T-helper 1 cell treated with Interleukin-12 subunit alpha and Interleukin-12 subunit beta and Interleukin-4 antibody, amounts not matched to agents 30 μg/mL and 1 μg/mL, for 36 hours (primary cell): Measurements from ENCODE around the gene SLC15A4.

Source experiments
- H3K27ac Mint-ChIP-seq: one replicate; pipeline ENCODE4 v1.8.0; 2021; ENCODE audit warnings: mild to moderate bottlenecking, mixed read lengths
- H3K27me3 Mint-ChIP-seq: one replicate; pipeline ENCODE4 v1.8.0; 2021; ENCODE audit warnings: low read depth, mixed read lengths
- H3K36me3 Mint-ChIP-seq: one replicate; pipeline ENCODE4 v1.8.0; 2021; ENCODE audit warnings: low read depth, mixed read lengths
- H3K4me1 Mint-ChIP-seq: one replicate; pipeline ENCODE4 v1.8.0; 2021; ENCODE audit warnings: low read depth, mixed read lengths
- H3K4me3 Mint-ChIP-seq: one replicate; pipeline ENCODE4 v1.8.0; 2021; ENCODE audit warnings: mild to moderate bottlenecking, moderate library complexity, mixed read lengths
- H3K9me3 Mint-ChIP-seq: one replicate; pipeline ENCODE4 v1.8.0; 2021; ENCODE audit warnings: mixed read lengths

The SLC15A4 gene

GRCh38 chr12:128825835-128826234, 2.1 kb upstream of the SLC15A4 start:
- Mint-ChIP-seq H3K36me3 (peaks cover 13% of the 10 kb centered on the region), H3K27me3 (no peaks in the 10 kb centered on the region), H3K4me3 (no peak overlapping the region), H3K4me1 (peaks cover 42% of the 10 kb centered on the region), H3K27ac (no peak overlapping the region), H3K9me3 (peaks cover 9% of the 10 kb centered on the region)

DNA sequence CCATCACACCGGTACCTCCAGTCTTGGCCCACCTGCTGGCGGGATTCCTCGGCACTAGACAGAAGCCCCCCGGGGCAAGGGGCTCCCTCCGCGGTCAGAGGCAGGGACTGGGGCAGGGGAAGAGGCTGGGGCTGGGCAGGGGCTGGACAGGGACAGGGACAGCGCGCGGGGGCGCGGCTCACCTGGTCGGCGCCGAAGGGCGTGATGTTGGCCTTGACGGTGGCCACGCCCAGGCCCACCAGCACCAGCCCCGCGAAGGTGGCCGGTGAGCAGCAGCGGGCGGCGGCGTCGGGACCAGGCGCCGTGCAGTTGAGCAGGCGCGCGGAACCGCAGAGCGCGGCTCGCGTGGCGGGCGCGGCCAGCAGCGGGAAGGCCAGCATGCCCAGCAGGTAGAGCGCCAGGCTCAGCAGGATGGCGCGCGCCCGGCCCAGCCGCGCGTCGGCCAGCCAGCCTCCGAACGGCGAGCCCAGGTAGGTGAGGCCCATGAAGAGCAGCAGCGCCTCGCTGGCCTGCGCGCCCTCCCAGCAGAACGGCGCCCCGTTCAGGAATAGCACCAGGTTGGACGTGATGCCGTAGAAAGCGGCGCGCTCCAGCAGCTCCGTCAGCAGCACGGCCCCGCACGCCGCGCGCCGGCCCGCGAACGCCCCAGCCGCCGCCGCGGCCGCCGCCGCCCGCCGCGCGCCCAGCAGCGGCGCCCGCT, 392 bp downstream of the SLC15A4 start:
- Mint-ChIP-seq H3K4me3 (peak overlapping the region; percentile 86), H3K9me3 (peaks cover 9% of the 10 kb centered on the region), H3K36me3 (peaks cover 14% of the 10 kb centered on the region), H3K4me1 (peaks cover 37% of the 10 kb centered on the region), H3K27ac (peak overlapping the region; percentile 84), H3K27me3 (no peaks in the 10 kb centered on the region)

GRCh38 chr12:128820723-128821432, 2.9 kb downstream of the SLC15A4 start:
- H3K36me3 Mint-ChIP-seq = peaks cover 17% of the 10 kb centered on the region
- peak overlapping the region; percentile 58 for H3K4me3 Mint-ChIP-seq
- no peaks in the 10 kb centered on the region for H3K9me3 Mint-ChIP-seq
- H3K27ac Mint-ChIP-seq = peak overlapping the region; percentile 71
- H3K4me1 Mint-ChIP-seq = peaks cover 53% of the 10 kb centered on the region
- no peaks in the 10 kb centered on the region for H3K27me3 Mint-ChIP-seq

- Mint-ChIP-seq H3K4me1 (peaks cover 55% of the 10 kb centered on the region), H3K36me3 (peaks cover 17% of the 10 kb centered on the region), H3K9me3 (no peaks in the 10 kb centered on the region), H3K27ac (no peak overlapping the region), H3K4me3 (no peak overlapping the region), H3K27me3 (no peaks in the 10 kb centered on the region)
Measured at GRCh38 chr12:128820253-128820652, 3.5 kb downstream of the SLC15A4 start.

DNA sequence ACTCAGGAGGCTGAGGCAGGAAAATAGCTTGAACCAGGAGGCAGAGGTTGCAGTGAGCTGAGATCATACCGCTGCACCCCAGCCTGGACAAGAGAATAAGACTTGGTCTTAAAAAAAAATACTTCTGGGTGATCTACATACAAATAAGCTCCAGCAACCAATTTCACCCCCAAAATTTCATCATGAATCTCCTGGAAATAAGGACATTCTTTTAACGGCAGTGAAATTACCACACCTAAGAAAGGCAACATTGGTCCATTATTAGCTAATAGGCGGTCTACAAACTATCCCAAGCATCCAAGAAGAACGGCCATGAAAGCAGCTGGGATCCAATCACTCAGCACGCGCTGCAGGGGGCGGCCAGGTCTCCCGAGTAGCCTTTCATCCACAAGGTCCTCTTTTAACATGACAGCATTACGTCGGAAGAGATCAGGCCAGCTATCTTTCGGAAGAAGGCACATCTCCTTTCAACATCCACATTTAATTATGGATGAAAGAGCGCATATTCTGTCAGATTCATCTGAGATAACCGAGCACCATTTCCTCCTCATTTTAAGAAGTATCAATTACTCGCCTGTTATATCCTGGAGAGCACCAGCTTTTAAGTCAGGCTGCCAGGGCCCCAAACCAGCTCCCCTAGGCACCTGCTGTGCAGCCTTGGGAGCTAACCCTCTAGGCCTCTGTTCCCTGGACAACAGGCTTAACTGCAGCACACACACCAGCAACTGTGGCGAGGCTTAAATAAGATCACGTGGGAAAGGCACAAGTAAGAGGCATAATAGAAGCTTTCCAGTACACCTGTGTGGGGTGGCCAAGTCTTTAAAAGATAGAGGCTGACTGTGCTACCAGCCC, 4.2 kb downstream of the SLC15A4 start:
- H3K9me3 Mint-ChIP-seq = no peaks in the 10 kb centered on the region
- H3K4me1 Mint-ChIP-seq = peaks cover 51% of the 10 kb centered on the region
- peaks cover 20% of the 10 kb centered on the region for H3K36me3 Mint-ChIP-seq
- H3K4me3 Mint-ChIP-seq = no peak overlapping the region
- no peak overlapping the region for H3K27ac Mint-ChIP-seq
- no peaks in the 10 kb centered on the region for H3K27me3 Mint-ChIP-seq

DNA sequence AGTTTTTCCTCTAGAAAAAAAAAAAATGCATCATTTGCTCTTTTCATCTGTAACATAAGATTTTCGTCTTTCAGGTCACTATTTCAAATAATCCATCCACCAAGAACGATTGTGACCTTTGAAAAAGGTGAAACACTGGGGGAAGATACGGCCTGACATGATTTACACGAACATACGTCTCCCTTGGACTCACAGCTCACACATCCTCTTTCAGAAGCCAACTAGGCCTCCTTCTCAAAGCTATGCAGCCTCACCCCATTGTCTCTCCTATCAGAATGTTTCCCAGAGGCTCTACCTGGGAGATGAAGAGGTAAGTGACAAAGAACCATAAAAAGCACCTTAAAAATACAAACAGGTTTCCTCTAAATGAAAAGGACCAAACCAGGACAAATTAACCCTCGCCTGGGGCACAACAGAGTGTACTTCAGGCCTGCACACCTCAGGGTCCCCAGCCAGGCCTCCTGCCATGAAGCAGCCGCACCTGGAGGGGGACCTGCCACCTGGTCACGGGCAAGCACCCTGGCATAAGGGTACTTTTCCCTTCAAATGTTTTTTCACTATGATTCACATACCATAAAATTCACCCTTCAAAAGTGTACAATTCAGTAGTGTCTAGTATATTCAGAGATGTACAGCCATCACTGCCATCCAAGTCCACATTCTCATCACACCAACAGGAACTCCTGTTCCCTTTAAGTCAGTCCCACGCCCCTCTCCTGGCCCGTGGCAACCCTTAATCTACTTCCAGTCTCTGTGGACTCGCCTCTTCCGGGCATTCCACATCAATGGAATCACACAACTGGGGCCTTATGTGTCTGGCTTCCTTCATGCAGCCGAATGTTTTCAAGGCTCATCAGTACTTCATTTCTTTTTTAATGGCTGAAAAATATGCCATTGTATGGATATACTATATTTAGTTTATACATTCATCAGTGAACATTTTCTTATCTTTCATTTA, 5.4 kb downstream of the SLC15A4 start:
- peaks cover 27% of the 10 kb centered on the region for H3K36me3 Mint-ChIP-seq
- peak overlapping the region; percentile 23 for H3K4me3 Mint-ChIP-seq
- H3K9me3 Mint-ChIP-seq = no peaks in the 10 kb centered on the region
- H3K4me1 Mint-ChIP-seq = peaks cover 52% of the 10 kb centered on the region
- H3K27me3 Mint-ChIP-seq = no peaks in the 10 kb centered on the region
- peak overlapping the region; percentile 60 for H3K27ac Mint-ChIP-seq

DNA sequence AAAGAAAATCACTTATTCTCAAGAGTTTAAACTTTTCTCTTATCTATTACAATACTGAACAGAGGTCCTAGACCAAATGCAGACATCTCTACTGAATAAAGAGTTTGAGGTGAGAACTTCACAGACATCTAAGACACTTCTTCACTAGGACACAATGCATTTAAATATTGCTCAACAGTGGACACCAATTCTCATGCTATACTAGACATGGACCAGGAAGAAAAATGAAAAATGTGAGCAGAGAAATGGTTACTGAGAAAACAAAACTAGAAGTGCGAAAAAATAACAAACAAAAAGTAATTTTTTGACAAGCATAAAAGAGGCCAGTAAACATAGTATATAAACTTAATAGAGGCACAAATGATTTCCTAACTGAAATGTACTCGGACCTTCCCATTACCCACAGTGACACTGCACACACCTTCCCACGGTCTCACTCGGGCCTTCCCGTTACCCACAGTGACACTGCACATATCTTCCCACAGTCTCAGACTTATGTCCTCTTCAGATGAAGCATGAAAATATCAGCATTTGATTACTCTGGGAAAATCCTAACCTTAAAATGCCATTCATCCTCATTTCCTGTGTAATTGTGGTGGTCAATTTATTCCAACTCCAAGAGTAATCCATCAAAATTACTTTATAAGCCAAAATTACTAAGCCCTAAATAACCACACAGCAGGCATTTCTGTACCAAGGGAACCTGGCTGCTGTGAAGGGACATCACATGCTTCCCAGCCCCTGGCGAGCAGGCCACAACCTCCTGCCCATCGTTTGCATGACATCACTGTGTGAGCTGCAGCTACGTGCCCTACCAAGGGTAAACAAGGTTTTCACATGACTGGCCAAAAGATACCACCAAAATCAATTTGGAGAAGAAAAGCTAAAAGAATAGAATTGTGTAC, 6.4 kb downstream of the SLC15A4 start:
- Mint-ChIP-seq H3K36me3 (peaks cover 32% of the 10 kb centered on the region), H3K4me3 (peak overlapping the region; percentile 23), H3K9me3 (no peaks in the 10 kb centered on the region), H3K27ac (peak overlapping the region; percentile 52), H3K4me1 (peaks cover 55% of the 10 kb centered on the region), H3K27me3 (no peaks in the 10 kb centered on the region)

DNA sequence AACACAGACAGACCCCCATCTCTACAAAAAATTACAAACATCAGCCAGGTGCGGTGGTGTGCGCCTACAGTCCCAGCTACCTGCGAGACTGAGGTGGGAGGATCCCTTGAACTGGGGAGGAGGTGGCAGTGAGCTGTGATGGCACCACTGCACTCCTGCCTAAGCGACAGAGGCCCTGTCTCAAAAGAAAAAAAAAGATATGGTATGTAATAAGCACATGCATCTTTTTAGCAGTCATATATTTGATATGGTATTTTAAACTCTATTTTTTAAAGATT, 7.2 kb downstream of the SLC15A4 start:
- peaks cover 30% of the 10 kb centered on the region for H3K36me3 Mint-ChIP-seq
- H3K4me3 Mint-ChIP-seq = no peak overlapping the region
- H3K27ac Mint-ChIP-seq = no peak overlapping the region
- H3K27me3 Mint-ChIP-seq = no peaks in the 10 kb centered on the region
- H3K4me1 Mint-ChIP-seq = peaks cover 53% of the 10 kb centered on the region
- no peaks in the 10 kb centered on the region for H3K9me3 Mint-ChIP-seq

- Mint-ChIP-seq H3K9me3 (no peaks in the 10 kb centered on the region), H3K36me3 (peaks cover 28% of the 10 kb centered on the region)
Measured at GRCh38 chr12:128815779-128816642, 7.7 kb downstream of the SLC15A4 start.

DNA sequence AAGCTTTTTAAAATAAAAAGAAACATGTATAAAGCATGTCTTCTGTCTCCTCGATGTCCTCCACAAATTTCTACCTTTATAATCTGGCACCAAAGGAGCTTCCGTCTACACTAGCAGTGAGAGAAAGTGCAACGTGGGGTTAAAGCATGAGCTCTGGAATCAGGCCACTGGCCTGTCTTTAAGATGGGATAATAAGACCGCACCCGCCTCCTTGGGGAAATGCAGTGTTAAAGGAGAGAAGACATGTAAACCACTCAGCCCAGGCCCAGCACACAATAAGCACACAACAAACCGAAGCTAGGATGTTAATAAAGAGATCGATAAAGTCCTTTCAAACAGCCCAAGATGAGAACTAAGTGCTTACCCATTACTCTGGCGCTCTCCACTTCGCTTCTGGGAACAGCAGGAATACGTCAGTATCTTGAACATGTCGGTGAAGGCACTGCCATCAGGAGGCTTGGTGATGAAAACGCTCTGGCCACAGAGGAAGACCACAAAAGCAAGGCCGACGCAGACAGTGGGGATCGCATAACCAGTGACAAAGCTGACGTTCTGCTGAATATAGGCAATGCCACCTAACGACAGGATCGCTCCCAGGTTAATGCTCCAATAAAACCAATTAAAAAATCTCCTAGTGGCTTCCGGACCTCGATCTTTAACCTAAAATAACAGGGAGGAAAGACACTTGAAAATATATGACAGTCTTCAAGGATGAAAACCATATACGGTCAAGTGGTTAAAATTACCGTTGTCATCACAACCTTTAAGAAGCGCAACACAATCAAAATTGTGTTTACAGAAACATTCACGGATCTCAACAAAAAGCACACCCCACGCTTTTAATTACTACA, 9.1 kb downstream of the SLC15A4 start:
- Mint-ChIP-seq H3K4me1 (peaks cover 51% of the 10 kb centered on the region), H3K36me3 (peaks cover 30% of the 10 kb centered on the region), H3K27me3 (no peaks in the 10 kb centered on the region), H3K9me3 (no peaks in the 10 kb centered on the region), H3K27ac (peak overlapping the region; percentile 24), H3K4me3 (no peak overlapping the region)

More at GRCh38 chr12:128815779-128816642, 7.7 kb downstream of the SLC15A4 start:
- Mint-ChIP-seq H3K27ac (no peak overlapping the region), H3K4me1 (peaks cover 51% of the 10 kb centered on the region), H3K27me3 (no peaks in the 10 kb centered on the region), H3K4me3 (no peak overlapping the region)

GRCh38 chr12:128813883-128814282, 9.9 kb downstream of the SLC15A4 start:
- Mint-ChIP-seq H3K27me3 (no peaks in the 10 kb centered on the region), H3K4me3 (no peak overlapping the region), H3K9me3 (no peaks in the 10 kb centered on the region), H3K27ac (peak overlapping the region; percentile 24), H3K36me3 (peaks cover 27% of the 10 kb centered on the region), H3K4me1 (peaks cover 50% of the 10 kb centered on the region)

GRCh38 chr12:128813392-128813791, 10.4 kb downstream of the SLC15A4 start:
- H3K36me3 Mint-ChIP-seq = peaks cover 31% of the 10 kb centered on the region
- H3K4me3 Mint-ChIP-seq = no peak overlapping the region
- no peaks in the 10 kb centered on the region for H3K9me3 Mint-ChIP-seq
- H3K27ac Mint-ChIP-seq = no peak overlapping the region
- H3K4me1 Mint-ChIP-seq = peaks cover 50% of the 10 kb centered on the region
- H3K27me3 Mint-ChIP-seq = no peaks in the 10 kb centered on the region
